H9 (cell line): ENCODE measurements around the gene FOXF2. TPM values are rescaled to one million over a fixed set of nuclear protein-coding genes. Genes with fewer than 3 reads are reported as not detected.

Experiments used
- DNase-seq: peaks from one replicate; pipeline ENCODE4 v3.0.0-alpha.2; 2017
- H2AFZ ChIP-seq: one replicate; pipeline ENCODE4 v1.6.1; 2013; ENCODE audit warnings: mild to moderate bottlenecking, low read length, control low read depth, moderate library complexity
- H2AK5ac ChIP-seq: 2 replicates; pipeline ENCODE4 v1.6.1; 2013; ENCODE audit warnings: low read length, control low read depth, mixed read lengths; ENCODE audit not compliant: insufficient read length
- H2BK120ac ChIP-seq: one replicate; pipeline ENCODE4 v1.6.1; 2013; ENCODE audit warnings: low read depth, mild to moderate bottlenecking, low read length, control low read depth, inconsistent platforms; ENCODE audit not compliant: poor library complexity, severe bottlenecking
- H2BK12ac ChIP-seq: 2 replicates; pipeline ENCODE4 v1.6.1; 2013; ENCODE audit warnings: low read length, control low read depth, mixed read lengths, low read depth; ENCODE audit not compliant: insufficient read length
- H2BK15ac ChIP-seq: 2 replicates; pipeline ENCODE4 v1.6.1; 2013; ENCODE audit warnings: low read depth, low read length, control low read depth
- H2BK20ac ChIP-seq: one replicate; pipeline ENCODE4 v1.6.1; 2013; ENCODE audit warnings: low read depth, mild to moderate bottlenecking, low read length, control low read depth, inconsistent platforms; ENCODE audit not compliant: poor library complexity, severe bottlenecking
- H2BK5ac ChIP-seq: 2 replicates; pipeline ENCODE4 v1.6.1; 2013; ENCODE audit warnings: low read length, control low read depth, mixed read lengths; ENCODE audit not compliant: insufficient read length
- H3K14ac ChIP-seq: 2 replicates; pipeline ENCODE4 v1.6.1; 2013; ENCODE audit warnings: low read length, control low read depth; ENCODE audit not compliant: insufficient read depth
- H3K18ac ChIP-seq: 2 replicates; pipeline ENCODE4 v1.6.1; 2013; ENCODE audit warnings: low read depth, mild to moderate bottlenecking, mixed read lengths, low read length, control low read depth; ENCODE audit not compliant: insufficient read length
- H3K23ac ChIP-seq: 2 replicates; pipeline ENCODE4 v1.6.1; 2013; ENCODE audit warnings: low read length, control low read depth, mixed read lengths, low read depth; ENCODE audit not compliant: insufficient read length
- H3K23me2 ChIP-seq: 2 replicates; pipeline ENCODE4 v1.6.1; 2013; ENCODE audit warnings: low read depth, mild to moderate bottlenecking, mixed read lengths, low read length, control low read depth; ENCODE audit not compliant: insufficient read length, poor library complexity, severe bottlenecking
- H3K27ac ChIP-seq: 2 replicates; pipeline ENCODE4 v1.5.1; 2013; ENCODE audit warnings: low read length, control low read depth, mixed read lengths, low read depth; ENCODE audit not compliant: insufficient read length
- H3K27me3 ChIP-seq: 2 replicates; pipeline ENCODE4 v1.6.1; 2013; ENCODE audit warnings: low read length, control low read depth, inconsistent platforms; ENCODE audit not compliant: insufficient read depth
- H3K4ac ChIP-seq: 2 replicates; pipeline ENCODE4 v1.6.1; 2013; ENCODE audit warnings: low read depth, mild to moderate bottlenecking, control low read depth, inconsistent platforms, low read length, moderate library complexity
- H3K4me1 ChIP-seq: 2 replicates; pipeline ENCODE4 v1.6.1; 2013; ENCODE audit warnings: low read length, control low read depth, inconsistent platforms; ENCODE audit not compliant: insufficient read depth
- H3K4me2 ChIP-seq: 2 replicates; pipeline ENCODE4 v1.6.1; 2013; ENCODE audit warnings: low read length, control low read depth, mixed read lengths; ENCODE audit not compliant: insufficient read length, insufficient read depth
- H3K56ac ChIP-seq: 2 replicates; pipeline ENCODE4 v1.6.1; 2013; ENCODE audit warnings: low read depth, mild to moderate bottlenecking, mixed read lengths, low read length, control low read depth; ENCODE audit not compliant: insufficient read length
- H3K79me1 ChIP-seq: 2 replicates; pipeline ENCODE4 v1.6.1; 2013; ENCODE audit warnings: low read depth, mild to moderate bottlenecking, moderate library complexity, low read length, control low read depth, inconsistent platforms; ENCODE audit not compliant: insufficient read depth, poor library complexity, severe bottlenecking
- H3K79me2 ChIP-seq: 2 replicates; pipeline ENCODE4 v1.6.1; 2013; ENCODE audit warnings: low read length, control low read depth, inconsistent platforms; ENCODE audit not compliant: insufficient read depth
- H3K9ac ChIP-seq: 2 replicates; pipeline ENCODE4 v1.6.1; 2013; ENCODE audit warnings: low read length, control low read depth, mixed read lengths; ENCODE audit not compliant: insufficient read length; ENCODE audit errors: extremely low read depth
- H3K9me3 ChIP-seq: one replicate; pipeline ENCODE4 v1.6.1; 2013; ENCODE audit warnings: low read depth, low read length, inconsistent platforms; ENCODE audit not compliant: control insufficient read depth
- H3T11ph ChIP-seq: one replicate; pipeline ENCODE4 v1.6.1; 2013; ENCODE audit warnings: mild to moderate bottlenecking, low read length, control low read depth, inconsistent platforms
- H4K20me1 ChIP-seq: one replicate; pipeline ENCODE4 v1.6.1; 2013; ENCODE audit not compliant: control insufficient read depth, insufficient read length, insufficient read depth
- H4K5ac ChIP-seq: 2 replicates; pipeline ENCODE4 v1.6.1; 2013; ENCODE audit warnings: low read depth, mild to moderate bottlenecking, mixed read lengths, low read length, control low read depth; ENCODE audit not compliant: insufficient read length
- H4K8ac ChIP-seq: replicated peaks from 2 replicates; pipeline ENCODE4 v1.6.1; 2013; ENCODE audit warnings: low read length, control low read depth, mixed read lengths, low read depth; ENCODE audit not compliant: insufficient read length
- H4K91ac ChIP-seq: 2 replicates; pipeline ENCODE4 v1.6.1; 2013; ENCODE audit warnings: low read depth, mild to moderate bottlenecking, moderate library complexity, mixed read lengths, low read length, control low read depth; ENCODE audit not compliant: insufficient read length
- H3K27ac Mint-ChIP-seq, 3 experiments: 2 replicates in 2 of 3; 3 replicates in 1 of 3; pipeline ENCODE4 v1.8.0; 2020 to 2021; ENCODE audit warnings: mixed read lengths in 3 of 3, mild to moderate bottlenecking in 1 of 3, moderate library complexity in 1 of 3
- H3K27me3 Mint-ChIP-seq: 2 replicates; pipeline ENCODE4 v1.8.0; 2021; ENCODE audit warnings: low read depth, mild to moderate bottlenecking, moderate library complexity, mixed read lengths
- H3K36me3 Mint-ChIP-seq, 3 experiments: 2 replicates in 2 of 3; 3 replicates in 1 of 3; pipeline ENCODE4 v1.8.0; 2020 to 2021; ENCODE audit warnings: low read depth in 3 of 3, mixed read lengths in 3 of 3; ENCODE audit not compliant: insufficient read depth in 1 of 3
- H3K4me1 Mint-ChIP-seq, 2 experiments: 2 replicates each; pipeline ENCODE4 v1.8.0; 2020; ENCODE audit warnings: mixed read lengths in 2 of 2
- H3K4me3 Mint-ChIP-seq, 2 experiments: 2 replicates in 1 of 2; 3 replicates in 1 of 2; pipeline ENCODE4 v1.8.0; 2020 to 2021; ENCODE audit warnings: mild to moderate bottlenecking in 2 of 2, mixed read lengths in 2 of 2, moderate library complexity in 1 of 2
- H3K9me3 Mint-ChIP-seq, 2 experiments: 2 replicates in 1 of 2; 3 replicates in 1 of 2; pipeline ENCODE4 v1.8.0; 2020; ENCODE audit warnings: mild to moderate bottlenecking in 2 of 2, mixed read lengths in 2 of 2, moderate library complexity in 1 of 2
- WGBS: extraction: QIAGEN DNeasy Blood & Tissue Kit; methylation state at CpG from one replicate; pipeline ENCODE4 v1.1.7; 2013; ENCODE audit warnings: missing lambda C conversion rate, low lambda C conversion rate, mixed read lengths; ENCODE audit not compliant: insufficient read length; ENCODE audit errors: extremely low coverage; 5-methylcytosine and 5-hydroxymethylcytosine counted together
- total RNA-seq: library from RNA; stranded (reverse); gene quantifications from 2 replicates; pipeline ENCODE4 v1.2.1, GENCODE V29; 2021
- TF ChIP-seq, protein P1 (sequence below): fragments of 200-600 bp; sonication (generic); conservative IDR thresholded peaks from 3 replicates; pipeline ENCODE4 v1.8.0; 2021; ENCODE audit warnings: antibody characterized with exemption, mild to moderate bottlenecking

FOXF2 gene
- total RNA-seq, 1 experiment from 2014 or later = not detected

DNA sequence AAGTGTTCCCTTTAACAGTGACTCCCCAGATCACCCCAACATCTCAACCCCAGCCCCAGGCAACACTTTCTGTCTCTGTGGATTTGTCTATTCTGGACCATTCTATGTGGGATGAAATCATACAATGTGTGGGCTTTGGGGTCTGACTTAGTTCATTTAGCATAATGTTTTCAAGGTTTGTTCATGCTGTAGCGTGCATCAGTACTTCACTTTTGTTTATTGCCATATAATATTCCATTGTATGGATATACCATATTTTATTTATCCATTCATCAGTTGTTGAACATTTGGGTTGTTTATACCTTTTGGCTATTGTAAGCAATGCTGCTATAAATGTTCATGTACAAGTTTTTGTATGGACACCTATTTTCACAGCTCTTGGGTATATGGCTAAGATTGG lies 31.0 kb downstream of the FOXF2 start:
- peaks cover 3 to 10% (median 3%) of the 10 kb centered on the region in 3 experiments; a peak in 6 of 7 replicates for H3K36me3 Mint-ChIP-seq
- H3K14ac ChIP-seq = no peak overlapping the region

More for the DNA sequence above, 31.0 kb downstream of the FOXF2 start:
- Mint-ChIP-seq H3K27ac (no peak overlapping the region), H3K4me3 (no peak overlapping the region), H3K4me1 (peaks cover 10 to 18% of the 10 kb centered on the region in 2 experiments), H3K9me3 (peaks cover 11% of the 10 kb centered on the region in 2 experiments; a peak in 4 of 5 replicates), H3K27me3 (peaks cover 23% of the 10 kb centered on the region)
- H2BK5ac ChIP-seq = no peak overlapping the region
- no CpG with 5 or more reads among the region's 1 CpG for WGBS
- H3K9ac ChIP-seq = no peak overlapping the region
- H4K8ac ChIP-seq = no peak overlapping the region
- no peak for DNase-seq
- H3K27ac ChIP-seq = no peak overlapping the region
- H2BK15ac ChIP-seq = no peak overlapping the region
- H4K20me1 ChIP-seq = no peaks in the 10 kb centered on the region
- H3K56ac ChIP-seq = no peak overlapping the region
- H3K23me2 ChIP-seq = no peaks in the 10 kb centered on the region
- H3K79me1 ChIP-seq = no peaks in the 10 kb centered on the region
- H3K4ac ChIP-seq = no peak overlapping the region
- no peak overlapping the region for H2BK20ac ChIP-seq
- H2AK5ac ChIP-seq = no peak overlapping the region
- H2BK120ac ChIP-seq = no peak overlapping the region
- no peak overlapping the region for H2AFZ ChIP-seq
- H4K5ac ChIP-seq = no peak overlapping the region
- H3K9me3 ChIP-seq = no peaks in the 10 kb centered on the region
- no peak overlapping the region for H2BK12ac ChIP-seq
- H3K79me2 ChIP-seq = no peaks in the 10 kb centered on the region
- H4K91ac ChIP-seq = no peak overlapping the region
- no peak overlapping the region for H3T11ph ChIP-seq
- H3K23ac ChIP-seq = no peak overlapping the region
- H3K4me1 ChIP-seq = no peaks in the 10 kb centered on the region
- TF ChIP-seq, protein P1, sequence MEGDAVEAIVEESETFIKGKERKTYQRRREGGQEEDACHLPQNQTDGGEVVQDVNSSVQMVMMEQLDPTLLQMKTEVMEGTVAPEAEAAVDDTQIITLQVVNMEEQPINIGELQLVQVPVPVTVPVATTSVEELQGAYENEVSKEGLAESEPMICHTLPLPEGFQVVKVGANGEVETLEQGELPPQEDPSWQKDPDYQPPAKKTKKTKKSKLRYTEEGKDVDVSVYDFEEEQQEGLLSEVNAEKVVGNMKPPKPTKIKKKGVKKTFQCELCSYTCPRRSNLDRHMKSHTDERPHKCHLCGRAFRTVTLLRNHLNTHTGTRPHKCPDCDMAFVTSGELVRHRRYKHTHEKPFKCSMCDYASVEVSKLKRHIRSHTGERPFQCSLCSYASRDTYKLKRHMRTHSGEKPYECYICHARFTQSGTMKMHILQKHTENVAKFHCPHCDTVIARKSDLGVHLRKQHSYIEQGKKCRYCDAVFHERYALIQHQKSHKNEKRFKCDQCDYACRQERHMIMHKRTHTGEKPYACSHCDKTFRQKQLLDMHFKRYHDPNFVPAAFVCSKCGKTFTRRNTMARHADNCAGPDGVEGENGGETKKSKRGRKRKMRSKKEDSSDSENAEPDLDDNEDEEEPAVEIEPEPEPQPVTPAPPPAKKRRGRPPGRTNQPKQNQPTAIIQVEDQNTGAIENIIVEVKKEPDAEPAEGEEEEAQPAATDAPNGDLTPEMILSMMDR = no peak
- no peak overlapping the region for H3K4me2 ChIP-seq
- H3K27me3 ChIP-seq = no peaks in the 10 kb centered on the region; the same call in 1 of the 2 replicates
- H3K18ac ChIP-seq = no peak overlapping the region
